NCI-H774 (cell line): ENCODE measurements around the gene ACVR1C.

Experiments used
- DNase-seq: peaks from one replicate; lab custom pipeline; 2025; lab: John Stamatoyannopoulos, UW

ACVR1C gene

GRCh38 chr2:157497638-157498314 is 130.9 kb downstream of the ACVR1C start:
- DNase-seq, result peak; percentile 51

DNA sequence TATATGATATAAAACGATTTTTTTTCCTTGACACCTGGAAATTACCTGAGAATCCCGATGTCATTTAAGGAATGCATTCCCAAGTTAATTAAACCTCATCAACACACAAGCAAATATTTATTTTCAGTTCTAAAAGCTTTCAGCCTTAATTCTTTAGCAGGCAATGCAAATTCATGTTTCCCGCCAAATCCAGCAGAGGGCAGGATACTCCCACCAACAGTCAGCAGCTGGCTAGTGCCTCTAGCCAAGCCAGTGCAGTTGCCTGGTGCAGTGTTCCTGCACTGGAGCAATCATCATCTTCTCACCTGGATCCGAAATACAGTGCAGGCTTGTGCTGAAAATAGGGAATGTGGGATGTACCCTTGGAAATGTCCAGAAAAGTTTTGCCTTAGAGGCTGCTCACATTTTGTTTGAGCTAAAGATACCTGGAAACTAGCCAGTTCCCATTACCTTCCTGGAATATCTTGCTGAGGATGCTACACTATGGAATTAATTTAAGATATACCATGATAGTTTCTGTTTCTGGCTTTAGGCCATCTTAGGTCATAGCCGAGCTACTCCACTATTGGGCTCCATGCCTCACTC is 136.4 kb downstream of the ACVR1C start:
- DNase-seq, result peak; percentile 66

DNA sequence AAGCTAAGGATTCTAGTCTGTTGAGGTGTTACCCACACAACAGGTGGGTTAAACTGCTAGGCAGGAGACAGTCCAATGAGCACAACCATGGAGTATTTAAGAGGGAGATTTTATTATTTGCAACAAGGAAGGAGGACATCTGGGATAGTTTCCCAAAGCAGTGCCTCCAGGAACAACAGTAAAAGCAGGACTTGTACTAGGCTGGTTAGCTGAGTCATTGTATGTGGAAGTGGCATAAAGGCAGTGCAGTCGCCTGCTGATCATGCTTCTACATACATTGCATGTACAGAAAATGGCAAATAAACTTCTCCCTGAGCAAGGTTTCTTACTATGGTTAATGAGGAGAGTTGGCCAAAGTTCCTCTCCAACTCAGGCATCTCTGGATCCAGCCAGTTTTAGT is 138.7 kb downstream of the ACVR1C start:
- DNase-seq, result no peak

- DNase-seq, result no peak
Measured at GRCh38 chr2:157488877-157489276, 139.8 kb downstream of the ACVR1C start.

GRCh38 chr2:157487747-157488146 is 140.9 kb downstream of the ACVR1C start:
- no peak for DNase-seq

DNA sequence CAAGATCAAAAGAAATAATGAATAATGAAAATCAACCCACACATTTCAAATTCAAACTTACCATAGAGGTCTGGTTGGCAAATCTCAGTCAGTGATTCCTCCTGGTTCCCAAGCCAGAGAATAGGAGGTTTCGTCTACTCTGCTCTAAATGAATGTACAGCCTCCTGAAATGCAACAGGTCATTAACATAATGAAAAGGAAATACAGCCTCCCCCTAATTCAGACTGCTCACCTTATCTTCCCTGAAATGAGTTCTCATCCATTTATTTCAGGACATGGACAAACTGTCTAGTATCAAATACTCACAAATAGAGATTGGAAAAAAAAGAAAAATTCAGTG is 141.4 kb downstream of the ACVR1C start:
- no peak for DNase-seq

- no peak for DNase-seq
Measured at GRCh38 chr2:157486596-157487270, 141.9 kb downstream of the ACVR1C start.

DNA sequence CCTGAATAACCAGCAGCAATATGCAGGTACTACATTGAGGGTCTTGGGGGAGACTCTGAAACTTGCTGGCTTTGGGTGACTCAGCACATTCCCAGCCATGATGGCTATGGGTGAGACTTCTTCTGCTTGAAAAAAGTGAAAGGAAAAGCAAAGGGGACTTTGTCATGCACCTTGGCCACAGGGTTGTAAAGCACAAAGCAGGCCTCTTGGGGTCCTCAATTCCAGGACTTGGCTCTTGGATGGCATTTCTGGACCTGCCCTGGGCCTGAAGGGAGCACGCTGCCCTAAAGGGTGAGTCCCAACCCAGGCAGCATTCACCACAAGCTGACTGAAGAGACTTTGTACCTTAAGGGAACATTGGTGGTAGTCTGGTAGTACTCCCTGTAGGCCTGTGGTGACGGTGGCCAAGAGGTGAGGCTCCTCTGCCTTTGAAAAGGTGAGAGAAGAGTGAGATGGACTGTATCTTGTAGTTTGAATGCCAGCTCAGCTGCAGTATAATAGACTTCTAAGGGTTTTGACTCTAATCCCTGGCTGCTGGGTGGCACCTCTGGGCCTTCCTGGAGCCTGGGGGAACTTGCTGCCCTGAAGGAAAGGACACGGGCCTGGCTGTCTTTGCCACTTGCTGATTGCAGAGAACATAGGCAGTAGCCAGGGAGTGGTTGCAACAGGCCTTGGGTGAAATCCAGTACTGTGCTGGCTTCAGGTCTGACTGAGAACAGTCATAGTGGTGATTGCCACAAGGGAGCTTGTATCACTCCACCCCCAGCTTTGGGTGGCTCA is 148.3 kb downstream of the ACVR1C start:
- DNase-seq, result no peak

GRCh38 chr2:157479081-157480027 is 149.3 kb downstream of the ACVR1C start:
- no peak for DNase-seq

DNA sequence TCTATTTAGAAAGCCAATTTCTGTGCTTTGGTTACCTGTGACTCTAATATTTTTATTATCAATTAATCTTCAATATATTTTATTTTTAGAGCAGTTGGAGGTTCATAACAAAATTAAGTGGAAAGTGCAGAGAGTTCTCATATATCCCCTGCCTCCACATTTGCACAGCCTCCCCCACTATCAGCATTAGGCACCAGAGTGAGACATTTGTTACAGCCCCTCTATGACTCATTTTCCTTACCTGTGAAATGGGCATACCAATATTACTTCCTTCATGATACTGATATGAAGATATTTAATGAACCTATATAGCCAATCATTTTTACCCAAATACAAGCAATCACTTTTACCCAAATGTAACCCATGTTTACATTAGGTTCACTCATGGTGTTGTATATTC is 150.7 kb downstream of the ACVR1C start:
- DNase-seq, result no peak

- no peak for DNase-seq
Measured at GRCh38 chr2:157476953-157477709, 151.5 kb downstream of the ACVR1C start.
